ENCODE results near the gene HLX. TPM values are rescaled to one million over a fixed set of nuclear protein-coding genes. Genes with fewer than 3 reads are reported as not detected.

The HLX gene
- total and polyA plus RNA-seq, 5 donors, result 4.1 to 9.7 (median 8.3) TPM

- Histone ChIP-seq H3K27ac (ENCODE audit: low read length) (no peak overlapping the region), H3K4me1 (ENCODE audit: control insufficient read depth, insufficient read depth, low read length) (peaks cover 2% of the 10 kb centered on the region), H3K4me3 (ENCODE audit: low read length) (no peak overlapping the region), H3K27me3 (ENCODE audit: control insufficient read depth, insufficient read depth) (no peaks in the 10 kb centered on the region), H3K9me3 (ENCODE audit: control insufficient read depth, low read length) (no peaks in the 10 kb centered on the region)
- peak in 1 of 2 donors; percentile 27 for ATAC-seq
- WGBS, result 27% methylated on average over 8 of the region's 8 CpGs
- intact Hi-C loops (cut with DNase I), result loop anchor here in 3 of 4 donors (5.0 to 10.0 kb wide), 3 partner anchors 331 to 561 kb away; no protein-coding TSS in a partner anchor
- DNase-seq, result peak; percentile 49 to 76 (median 70)
Measured at GRCh38 chr1:220873868-220874655, 5.2 kb upstream of the HLX start.

GRCh38 chr1:220875260-220875659, 4.0 kb upstream of the HLX start:
- H3K9me3 ChIP-seq (ENCODE audit: control insufficient read depth, low read length), result no peaks in the 10 kb centered on the region
- DNase-seq, result no peak
- no peak for ATAC-seq
- no peaks in the 10 kb centered on the region for H3K27me3 ChIP-seq (ENCODE audit: control insufficient read depth, insufficient read depth)
- H3K4me1 ChIP-seq (ENCODE audit: control insufficient read depth, insufficient read depth, low read length), result peaks cover 2% of the 10 kb centered on the region
- intact Hi-C loops (cut with DNase I), result loop anchor here (5.0 to 10.0 kb wide), 4 partner anchors 327 to 560 kb away; no protein-coding TSS in a partner anchor
- H3K4me3 ChIP-seq (ENCODE audit: low read length), result no peak overlapping the region
- 80% methylated on average over 1 of the region's 1 CpG for WGBS
- no peak overlapping the region for H3K27ac ChIP-seq (ENCODE audit: low read length)

- Histone ChIP-seq H3K9me3 (ENCODE audit: control insufficient read depth, low read length) (no peaks in the 10 kb centered on the region), H3K4me3 (ENCODE audit: low read length) (peak overlapping the region; percentile 44), H3K27me3 (ENCODE audit: control insufficient read depth, insufficient read depth) (no peaks in the 10 kb centered on the region), H3K4me1 (ENCODE audit: control insufficient read depth, insufficient read depth, low read length) (peaks cover 2% of the 10 kb centered on the region), H3K27ac (ENCODE audit: low read length) (peak overlapping the region; percentile 74)
- DNase-seq (peak; percentile 64 to 81 (median 80)), ATAC-seq (peak; percentile 2 to 41)
- 33% methylated on average over 54 of the region's 54 CpGs for WGBS
- intact Hi-C loops (cut with DNase I), result loop anchor here (5.0 to 10.0 kb wide), 4 partner anchors 326 to 558 kb away; no protein-coding TSS in a partner anchor
Measured at GRCh38 chr1:220876511-220877376, 2.5 kb upstream of the HLX start.

- intact Hi-C loops (cut with DNase I), result loop anchor here (5.0 to 10.0 kb wide), 4 partner anchors 325 to 557 kb away; no protein-coding TSS in a partner anchor
- peak overlapping the region; percentile 44 for H3K4me3 ChIP-seq (ENCODE audit: low read length)
- H3K4me1 ChIP-seq (ENCODE audit: control insufficient read depth, insufficient read depth, low read length), result peaks cover 2% of the 10 kb centered on the region
- H3K27me3 ChIP-seq (ENCODE audit: control insufficient read depth, insufficient read depth), result no peaks in the 10 kb centered on the region
- H3K27ac ChIP-seq (ENCODE audit: low read length), result peak overlapping the region; percentile 74
- no peaks in the 10 kb centered on the region for H3K9me3 ChIP-seq (ENCODE audit: control insufficient read depth, low read length)
- WGBS, result 43% methylated on average over 26 of the region's 26 CpGs
- DNase-seq (no peak), ATAC-seq (no peak)
Measured at GRCh38 chr1:220877377-220878095, 1.7 kb upstream of the HLX start.

GRCh38 chr1:220878191-220879075, 810 bp upstream of the HLX start:
- ATAC-seq, result peak; percentile 2 to 16
- no peaks in the 10 kb centered on the region for H3K9me3 ChIP-seq (ENCODE audit: control insufficient read depth, low read length)
- H3K4me3 ChIP-seq (ENCODE audit: low read length), result peak overlapping the region; percentile 63
- peak in 2 of 3 donors; percentile 53 to 80 for DNase-seq
- 17% methylated on average over 42 of the region's 42 CpGs for WGBS
- H3K4me1 ChIP-seq (ENCODE audit: control insufficient read depth, insufficient read depth, low read length), result peaks cover 2% of the 10 kb centered on the region
- no peaks in the 10 kb centered on the region for H3K27me3 ChIP-seq (ENCODE audit: control insufficient read depth, insufficient read depth)
- intact Hi-C loops (cut with DNase I), result loop anchor here (5.0 to 10.0 kb wide), 4 partner anchors 324 to 556 kb away; no protein-coding TSS in a partner anchor
- peak overlapping the region; percentile 88 for H3K27ac ChIP-seq (ENCODE audit: low read length)

GRCh38 chr1:220879509-220880361, 492 bp downstream of the HLX start:
- WGBS, result under 1% methylated on average over 94 of the region's 94 CpGs
- H3K4me1 ChIP-seq (ENCODE audit: control insufficient read depth, insufficient read depth, low read length), result peaks cover 2% of the 10 kb centered on the region
- peak; percentile 76 to 82 for ATAC-seq

GRCh38 chr1:220880362-220880670, 1.1 kb downstream of the HLX start:
- WGBS, result 18% methylated on average over 8 of the region's 8 CpGs
- H3K9me3 ChIP-seq (ENCODE audit: control insufficient read depth, low read length), result no peaks in the 10 kb centered on the region
- no peak for ATAC-seq
- DNase-seq, result no peak
- intact Hi-C loops (cut with DNase I), result loop anchor here in 1 of 4 donors (10.0 kb wide), 1 partner anchor 284 kb away; no protein-coding TSS in a partner anchor
- H3K4me1 ChIP-seq (ENCODE audit: control insufficient read depth, insufficient read depth, low read length), result peaks cover 2% of the 10 kb centered on the region
- H3K27me3 ChIP-seq (ENCODE audit: control insufficient read depth, insufficient read depth), result no peaks in the 10 kb centered on the region
- H3K4me3 ChIP-seq (ENCODE audit: low read length), result peak overlapping the region; percentile 85
- H3K27ac ChIP-seq (ENCODE audit: low read length), result peak overlapping the region; percentile 76

More at GRCh38 chr1:220879509-220880361, 492 bp downstream of the HLX start:
- Histone ChIP-seq H3K27ac (ENCODE audit: low read length) (peak overlapping the region; percentile 76), H3K4me3 (ENCODE audit: low read length) (peak overlapping the region; percentile 85), H3K27me3 (ENCODE audit: control insufficient read depth, insufficient read depth) (no peaks in the 10 kb centered on the region), H3K9me3 (ENCODE audit: control insufficient read depth, low read length) (no peaks in the 10 kb centered on the region)
- DNase-seq, result peak; percentile 75 to 89 (median 89)
- intact Hi-C loops (cut with DNase I), result loop anchor here (5.0 to 10.0 kb wide), 5 partner anchors 285 to 555 kb away; no protein-coding TSS in a partner anchor

GRCh38 chr1:220880726-220881506, 1.7 kb downstream of the HLX start:
- Histone ChIP-seq H3K27me3 (ENCODE audit: control insufficient read depth, insufficient read depth) (no peaks in the 10 kb centered on the region), H3K4me1 (ENCODE audit: control insufficient read depth, insufficient read depth, low read length) (peaks cover 2% of the 10 kb centered on the region), H3K27ac (ENCODE audit: low read length) (peak overlapping the region; percentile 84), H3K4me3 (ENCODE audit: low read length) (peak overlapping the region; percentile 85), H3K9me3 (ENCODE audit: control insufficient read depth, low read length) (no peaks in the 10 kb centered on the region)
- no peak for ATAC-seq
- intact Hi-C loops (cut with DNase I), result loop anchor here in 1 of 4 donors (10.0 kb wide), 1 partner anchor 284 kb away; no protein-coding TSS in a partner anchor
- peak; percentile 65 to 86 (median 86) for DNase-seq
- WGBS, result 30% methylated on average over 37 of the region's 37 CpGs
